ENCODE data around the gene GMPS. TPM values are rescaled to one million over a fixed set of nuclear protein-coding genes. Genes with fewer than 3 reads are reported as not detected.

GMPS gene
- total and polyA plus RNA-seq, 4 donors, result 14.9 to 43.2 (median 31.0) TPM

- no peak overlapping the region for H3K4me3 ChIP-seq (ENCODE audit: low read length in 2 of 2)
- H3K36me3 ChIP-seq (ENCODE audit: control insufficient read depth in 1 of 2, insufficient read depth in 2 of 2, low read length in 1 of 2), result no peaks in the 10 kb centered on the region
- 92 to 93% methylated on average over 4 of the region's 4 CpGs for WGBS, 2 donors
Observed at GRCh38 chr3:155908086-155908485, 37.6 kb downstream of the GMPS start.

DNA sequence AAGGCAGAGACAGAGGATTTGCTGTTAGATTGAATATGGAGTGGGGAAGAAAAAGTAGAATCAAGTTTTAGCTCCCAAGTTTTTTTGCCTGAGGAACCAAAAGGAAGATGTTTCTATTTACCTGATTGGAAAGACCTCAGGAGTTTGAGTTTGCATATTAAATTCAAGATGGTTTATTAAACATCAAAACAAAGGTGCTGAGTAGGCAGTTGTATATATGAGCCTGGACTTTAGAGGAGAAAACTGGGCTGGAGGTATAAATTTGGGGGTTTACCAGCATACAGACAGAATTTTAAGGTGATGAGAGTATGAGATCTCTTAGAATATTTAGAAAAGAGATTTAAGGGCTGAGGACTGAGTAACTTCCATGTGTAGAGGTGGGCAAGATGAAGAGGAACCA, 38.2 kb downstream of the GMPS start:
- intact Hi-C loops (cut with DNase I), result no loop called here
- H3K4me3 ChIP-seq (ENCODE audit: low read length in 2 of 2), result no peak overlapping the region
- H3K36me3 ChIP-seq (ENCODE audit: control insufficient read depth in 1 of 2, insufficient read depth in 2 of 2, low read length in 1 of 2), result no peaks in the 10 kb centered on the region
- DNase-seq, result no peak
- H3K9me3 ChIP-seq (ENCODE audit: control insufficient read depth, low read length), result no peaks in the 10 kb centered on the region
- ATAC-seq (ENCODE audit: low FRiP score), result no peak
- H3K27ac ChIP-seq (ENCODE audit: low read depth in 1 of 2, low read length in 2 of 2), result no peak overlapping the region
- no peaks in the 10 kb centered on the region for H3K4me1 ChIP-seq (ENCODE audit: control insufficient read depth in 1 of 2, insufficient read depth in 2 of 2, low read length in 2 of 2)
- no peaks in the 10 kb centered on the region for H3K27me3 ChIP-seq (ENCODE audit: control insufficient read depth in 1 of 2, insufficient read depth in 2 of 2, low read length in 1 of 2)

More at GRCh38 chr3:155908086-155908485, 37.6 kb downstream of the GMPS start:
- ATAC-seq (ENCODE audit: low FRiP score), result no peak
- Histone ChIP-seq H3K27me3 (ENCODE audit: control insufficient read depth in 1 of 2, insufficient read depth in 2 of 2, low read length in 1 of 2) (no peaks in the 10 kb centered on the region), H3K9me3 (ENCODE audit: control insufficient read depth, low read length) (no peaks in the 10 kb centered on the region), H3K4me1 (ENCODE audit: control insufficient read depth in 1 of 2, insufficient read depth in 2 of 2, low read length in 2 of 2) (no peaks in the 10 kb centered on the region), H3K27ac (ENCODE audit: low read depth in 1 of 2, low read length in 2 of 2) (no peak overlapping the region)
- intact Hi-C loops (cut with DNase I), result no loop called here
- DNase-seq, result no peak

- Histone ChIP-seq H3K27me3 (ENCODE audit: control insufficient read depth in 1 of 2, insufficient read depth in 2 of 2, low read length in 1 of 2) (no peaks in the 10 kb centered on the region), H3K9me3 (ENCODE audit: control insufficient read depth, low read length) (no peaks in the 10 kb centered on the region), H3K36me3 (ENCODE audit: control insufficient read depth in 1 of 2, insufficient read depth in 2 of 2, low read length in 1 of 2) (peaks cover 0 to 5% of the 10 kb centered on the region in 2 donors), H3K4me1 (ENCODE audit: control insufficient read depth in 1 of 2, insufficient read depth in 2 of 2, low read length in 2 of 2) (no peaks in the 10 kb centered on the region), H3K4me3 (ENCODE audit: low read length in 2 of 2) (no peak overlapping the region), H3K27ac (ENCODE audit: low read depth in 1 of 2, low read length in 2 of 2) (peak overlapping the region; percentile 57 to 72)
- ATAC-seq (ENCODE audit: low FRiP score), result no peak
- DNase-seq, result no peak
- intact Hi-C loops (cut with DNase I), result loop anchor here in 1 of 2 donors (5.0 kb wide), 1 partner anchor 40 kb away; the partner anchor contains the start of gene GMPS
Observed at GRCh38 chr3:155912090-155912489, 41.6 kb downstream of the GMPS start.

- H3K36me3 ChIP-seq (ENCODE audit: control insufficient read depth in 1 of 2, insufficient read depth in 2 of 2, low read length in 1 of 2), result peaks cover 0 to 5% of the 10 kb centered on the region in 2 donors
- intact Hi-C loops (cut with DNase I), result loop anchor here in 1 of 2 donors (5.0 kb wide), 1 partner anchor 40 kb away; the partner anchor contains the start of gene GMPS
- DNase-seq (no peak), ATAC-seq (ENCODE audit: low FRiP score) (peak; percentile 76)
- no peaks in the 10 kb centered on the region for H3K27me3 ChIP-seq (ENCODE audit: control insufficient read depth in 1 of 2, insufficient read depth in 2 of 2, low read length in 1 of 2)
- 2 to 4% methylated on average over 1 of the region's 1 CpG for WGBS, 2 donors
- no peak overlapping the region for H3K4me3 ChIP-seq (ENCODE audit: low read length in 2 of 2)
- no peaks in the 10 kb centered on the region for H3K9me3 ChIP-seq (ENCODE audit: control insufficient read depth, low read length)
- H3K27ac ChIP-seq (ENCODE audit: low read depth in 1 of 2, low read length in 2 of 2), result peak overlapping the region; percentile 72 to 78
- no peaks in the 10 kb centered on the region for H3K4me1 ChIP-seq (ENCODE audit: control insufficient read depth in 1 of 2, insufficient read depth in 2 of 2, low read length in 2 of 2)
Observed at GRCh38 chr3:155912579-155913190, 42.2 kb downstream of the GMPS start.

GRCh38 chr3:155917781-155918180, 47.3 kb downstream of the GMPS start:
- DNase-seq (no peak), ATAC-seq (ENCODE audit: low FRiP score) (no peak)
- Histone ChIP-seq H3K4me3 (ENCODE audit: low read length in 2 of 2) (no peak overlapping the region), H3K4me1 (ENCODE audit: control insufficient read depth in 1 of 2, insufficient read depth in 2 of 2, low read length in 2 of 2) (no peaks in the 10 kb centered on the region), H3K9me3 (ENCODE audit: control insufficient read depth, low read length) (no peaks in the 10 kb centered on the region), H3K27me3 (ENCODE audit: control insufficient read depth in 1 of 2, insufficient read depth in 2 of 2, low read length in 1 of 2) (no peaks in the 10 kb centered on the region), H3K36me3 (ENCODE audit: control insufficient read depth in 1 of 2, insufficient read depth in 2 of 2, low read length in 1 of 2) (peaks cover 1 to 5% of the 10 kb centered on the region in 2 donors), H3K27ac (ENCODE audit: low read depth in 1 of 2, low read length in 2 of 2) (no peak overlapping the region)
- intact Hi-C loops (cut with DNase I), result no loop called here
- 97 to 100% methylated on average over 1 of the region's 1 CpG for WGBS, 2 donors

GRCh38 chr3:155919728-155920127, 49.3 kb downstream of the GMPS start:
- intact Hi-C loops (cut with DNase I), result no loop called here
- ATAC-seq (ENCODE audit: low FRiP score), result no peak
- H3K27me3 ChIP-seq (ENCODE audit: control insufficient read depth in 1 of 2, insufficient read depth in 2 of 2, low read length in 1 of 2), result no peaks in the 10 kb centered on the region
- DNase-seq, result no peak
- H3K4me3 ChIP-seq (ENCODE audit: low read length in 2 of 2), result no peak overlapping the region
- no peaks in the 10 kb centered on the region for H3K4me1 ChIP-seq (ENCODE audit: control insufficient read depth in 1 of 2, insufficient read depth in 2 of 2, low read length in 2 of 2)
- H3K27ac ChIP-seq (ENCODE audit: low read depth in 1 of 2, low read length in 2 of 2), result no peak overlapping the region
- H3K36me3 ChIP-seq (ENCODE audit: control insufficient read depth in 1 of 2, insufficient read depth in 2 of 2, low read length in 1 of 2), result peaks cover 1 to 5% of the 10 kb centered on the region in 2 donors
- no peaks in the 10 kb centered on the region for H3K9me3 ChIP-seq (ENCODE audit: control insufficient read depth, low read length)

DNA sequence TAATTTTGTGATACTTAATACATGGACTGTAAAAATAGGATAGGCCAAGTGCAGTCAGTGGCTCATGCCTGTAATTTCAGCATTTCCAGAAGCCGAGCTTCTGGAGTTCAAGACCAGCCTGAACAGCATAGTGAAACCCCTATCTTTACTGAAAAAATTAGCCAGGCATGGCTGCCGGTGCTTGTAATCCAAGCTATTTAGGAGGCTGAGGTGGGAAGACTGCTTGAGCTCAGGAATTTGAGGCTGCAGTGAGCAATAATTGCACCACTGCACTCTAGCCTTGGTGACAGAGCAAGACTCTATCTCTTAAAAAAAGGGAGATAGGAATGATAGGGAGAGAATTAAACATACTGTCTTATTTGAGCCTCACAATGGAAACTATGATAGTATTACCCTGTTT, 51.0 kb downstream of the GMPS start:
- intact Hi-C loops (cut with DNase I), result no loop called here
- H3K4me1 ChIP-seq (ENCODE audit: control insufficient read depth in 1 of 2, insufficient read depth in 2 of 2, low read length in 2 of 2), result no peaks in the 10 kb centered on the region
- WGBS, 2 donors, result 82 to 83% methylated on average over 2 of the region's 2 CpGs
- ATAC-seq (ENCODE audit: low FRiP score) (no peak), DNase-seq (no peak)
- H3K27me3 ChIP-seq (ENCODE audit: control insufficient read depth in 1 of 2, insufficient read depth in 2 of 2, low read length in 1 of 2), result no peaks in the 10 kb centered on the region
- no peak overlapping the region for H3K27ac ChIP-seq (ENCODE audit: low read depth in 1 of 2, low read length in 2 of 2)
- no peaks in the 10 kb centered on the region for H3K9me3 ChIP-seq (ENCODE audit: control insufficient read depth, low read length)
- peaks cover 3 to 8% of the 10 kb centered on the region in 2 donors for H3K36me3 ChIP-seq (ENCODE audit: control insufficient read depth in 1 of 2, insufficient read depth in 2 of 2, low read length in 1 of 2)
- no peak overlapping the region for H3K4me3 ChIP-seq (ENCODE audit: low read length in 2 of 2)

- no peak for DNase-seq
- WGBS, 2 donors, result 33 to 42% methylated on average over 2 of the region's 2 CpGs
- intact Hi-C loops (cut with DNase I), result no loop called here
- Histone ChIP-seq H3K4me1 (ENCODE audit: control insufficient read depth in 1 of 2, insufficient read depth in 2 of 2, low read length in 2 of 2) (no peaks in the 10 kb centered on the region), H3K27ac (ENCODE audit: low read depth in 1 of 2, low read length in 2 of 2) (no peak overlapping the region), H3K36me3 (ENCODE audit: control insufficient read depth in 1 of 2, insufficient read depth in 2 of 2, low read length in 1 of 2) (peaks cover 3 to 5% of the 10 kb centered on the region in 2 donors), H3K9me3 (ENCODE audit: control insufficient read depth, low read length) (no peaks in the 10 kb centered on the region), H3K4me3 (ENCODE audit: low read length in 2 of 2) (no peak overlapping the region), H3K27me3 (ENCODE audit: control insufficient read depth in 1 of 2, insufficient read depth in 2 of 2, low read length in 1 of 2) (no peaks in the 10 kb centered on the region)
- peak; percentile 83 for ATAC-seq (ENCODE audit: low FRiP score)
Observed at GRCh38 chr3:155934230-155934629, 63.8 kb downstream of the GMPS start.

GRCh38 chr3:155938409-155938808, 68.0 kb downstream of the GMPS start:
- peaks cover 3 to 5% of the 10 kb centered on the region in 2 donors for H3K36me3 ChIP-seq (ENCODE audit: control insufficient read depth in 1 of 2, insufficient read depth in 2 of 2, low read length in 1 of 2)
- 55 to 60% methylated on average over 2 of the region's 2 CpGs for WGBS, 2 donors
- no peaks in the 10 kb centered on the region for H3K27me3 ChIP-seq (ENCODE audit: control insufficient read depth in 1 of 2, insufficient read depth in 2 of 2, low read length in 1 of 2)
- no peak overlapping the region for H3K4me3 ChIP-seq (ENCODE audit: low read length in 2 of 2)
- DNase-seq (no peak), ATAC-seq (ENCODE audit: low FRiP score) (no peak)
- intact Hi-C loops (cut with DNase I), result no loop called here
- H3K4me1 ChIP-seq (ENCODE audit: control insufficient read depth in 1 of 2, insufficient read depth in 2 of 2, low read length in 2 of 2), result no peaks in the 10 kb centered on the region
- no peak overlapping the region for H3K27ac ChIP-seq (ENCODE audit: low read depth in 1 of 2, low read length in 2 of 2)
- no peaks in the 10 kb centered on the region for H3K9me3 ChIP-seq (ENCODE audit: control insufficient read depth, low read length)

Data from aorta (tissue), 5 donors.